ENCODE results near the gene OR11H6. TPM values are rescaled to one million over a fixed set of nuclear protein-coding genes. Genes with fewer than 3 reads are reported as not detected.
"Not testable (repeated sequence)": the region's sequence is repeated elsewhere in the genome, so short reads cannot be mapped to it uniquely, and the experiment has no call there.

The OR11H6 gene
- polyA plus RNA-seq, 10 donors: not detected

GRCh38 chr14:20262642-20263128 lies 39.2 kb downstream of the OR11H6 start:
- peak in 1 of 3 donors; percentile 45 for DNase-seq

GRCh38 chr14:20264361-20264760 lies 40.9 kb downstream of the OR11H6 start:
- DNase-seq: not testable (repeated sequence)

- DNase-seq: no peak
Measured at GRCh38 chr14:20274062-20274461, 50.6 kb downstream of the OR11H6 start.

Other genes with a start within 250 kb of the OR11H6 start
- not detected for gene OR4K15, start 248.1 kb upstream of the OR11H6 start, polyA plus RNA-seq (ENCODE audit: insufficient read length in 10 of 10)
- not detected for gene OR4Q2, start 221.5 kb upstream of the OR11H6 start, polyA plus RNA-seq (ENCODE audit: insufficient read length in 10 of 10)
- not detected for gene OR4K14, start 204.4 kb upstream of the OR11H6 start, polyA plus RNA-seq (ENCODE audit: insufficient read length in 10 of 10)
- under 1 TPM in 2 of 10 donors, not detected in 8; 0.03 to 0.04 TPM for gene OR4K13, start 187.7 kb upstream of the OR11H6 start, polyA plus RNA-seq (ENCODE audit: insufficient read length in 10 of 10)
- gene OR4L1, start 163.7 kb upstream of the OR11H6 start, polyA plus RNA-seq (ENCODE audit: insufficient read length in 10 of 10): not detected
- under 1 TPM in 7 of 10 donors, not detected in 3; 0.03 to 0.12 (median 0.05) TPM for gene OR4K17, start 113.0 kb upstream of the OR11H6 start, polyA plus RNA-seq (ENCODE audit: insufficient read length in 10 of 10)
- not detected for gene OR4N5, start 84.9 kb upstream of the OR11H6 start, polyA plus RNA-seq (ENCODE audit: insufficient read length in 10 of 10)
- not detected for gene OR11G2, start 32.8 kb upstream of the OR11H6 start, polyA plus RNA-seq (ENCODE audit: insufficient read length in 10 of 10)
- under 1 TPM in 5 of 10 donors, not detected in 5; 0.13 to 0.68 (median 0.30) TPM for gene OR11H7, start 5.3 kb downstream of the OR11H6 start, polyA plus RNA-seq (ENCODE audit: insufficient read length in 10 of 10)
- not detected for gene OR11H4, start 15.6 kb downstream of the OR11H6 start, polyA plus RNA-seq (ENCODE audit: insufficient read length in 10 of 10)
- gene TTC5, start 82.2 kb downstream of the OR11H6 start, polyA plus RNA-seq (ENCODE audit: insufficient read length in 10 of 10): 10 to 100 TPM; 10.2 to 14.8 (median 12.5) TPM
- 10 to 100 TPM; 49.0 to 76.0 (median 65.6) TPM for gene CCNB1IP1, start 109.6 kb downstream of the OR11H6 start, polyA plus RNA-seq (ENCODE audit: insufficient read length in 10 of 10)
- gene PARP2, start 119.9 kb downstream of the OR11H6 start, polyA plus RNA-seq (ENCODE audit: insufficient read length in 10 of 10): 10 to 100 TPM; 26.2 to 46.7 (median 32.9) TPM
- gene TEP1, start 189.8 kb downstream of the OR11H6 start, polyA plus RNA-seq (ENCODE audit: insufficient read length in 10 of 10): 10 to 100 TPM; 12.0 to 22.2 (median 15.6) TPM
- gene KLHL33, start 212.5 kb downstream of the OR11H6 start, polyA plus RNA-seq (ENCODE audit: insufficient read length in 10 of 10): 1 to 10 TPM in 5 of 10 donors, under 1 TPM in 5; 0.41 to 1.8 (median 0.97) TPM
- gene OSGEP, start 231.1 kb downstream of the OR11H6 start, polyA plus RNA-seq (ENCODE audit: insufficient read length in 10 of 10): 10 to 100 TPM; 24.8 to 50.0 (median 32.4) TPM
- gene APEX1, start 231.5 kb downstream of the OR11H6 start, polyA plus RNA-seq (ENCODE audit: insufficient read length in 10 of 10): 100 to 1,000 TPM; 136 to 200 (median 160) TPM
- 10 to 100 TPM; 15.7 to 31.4 (median 19.8) TPM for gene PIP4P1, start 237.7 kb downstream of the OR11H6 start, polyA plus RNA-seq (ENCODE audit: insufficient read length in 10 of 10)
- gene PNP, start 245.7 kb downstream of the OR11H6 start, polyA plus RNA-seq (ENCODE audit: insufficient read length in 10 of 10): 10 to 100 TPM in 8 of 10 donors, 1 to 10 TPM in 2; 8.7 to 17.2 (median 11.9) TPM